Astrocyte (in vitro differentiated cells and primary cell): ENCODE results near the gene ZNF583. TPM values are rescaled to one million over a fixed set of nuclear protein-coding genes. Genes with fewer than 3 reads are reported as not detected.

Source experiments
- DNase-seq: peaks from one replicate; pipeline ENCODE4 v3.0.0-alpha.2; 2010; ENCODE audit warnings: low read depth
- FAIRE-seq: peaks from 2 replicates; lab custom pipeline; 2011; peaks lifted over from hg19 to GRCh38; lab: Jason Lieb, UNC
- H2AFZ ChIP-seq: 2 replicates; pipeline ENCODE4 v1.6.0; 2012; ENCODE audit warnings: low read depth, low read length, inconsistent platforms
- H3K27ac ChIP-seq: 2 replicates; pipeline ENCODE4 v1.5.1; 2011; ENCODE audit warnings: low read depth, low read length, inconsistent platforms
- H3K27me3 ChIP-seq: 2 replicates; pipeline ENCODE4 v1.6.0; 2011; ENCODE audit warnings: low read length, inconsistent platforms; ENCODE audit not compliant: insufficient read depth
- H3K36me3 ChIP-seq: 2 replicates; pipeline ENCODE4 v1.5.1; 2011; ENCODE audit warnings: low read length, inconsistent platforms; ENCODE audit not compliant: insufficient read depth
- H3K4me1 ChIP-seq: 2 replicates; pipeline ENCODE4 v1.5.1; 2011; ENCODE audit warnings: low read length, inconsistent platforms; ENCODE audit not compliant: insufficient read depth
- H3K4me2 ChIP-seq: 2 replicates; pipeline ENCODE4 v1.6.0; 2012; ENCODE audit warnings: low read length, inconsistent platforms
- H3K4me3 ChIP-seq: 2 replicates; pipeline ENCODE4 v1.5.1; 2011; ENCODE audit warnings: low read depth, mild to moderate bottlenecking, low read length, inconsistent platforms; ENCODE audit not compliant: insufficient read depth
- H3K79me2 ChIP-seq: 2 replicates; pipeline ENCODE4 v1.6.0; 2012; ENCODE audit warnings: mild to moderate bottlenecking, low read length, inconsistent platforms; ENCODE audit not compliant: insufficient read depth
- H3K9ac ChIP-seq: 2 replicates; pipeline ENCODE4 v1.6.0; 2012; ENCODE audit warnings: mild to moderate bottlenecking, low read length, inconsistent platforms
- H3K9me3 ChIP-seq: 2 replicates; pipeline ENCODE4 v1.5.1; 2012; ENCODE audit warnings: low read depth, mild to moderate bottlenecking, low read length, inconsistent platforms; ENCODE audit not compliant: insufficient read depth
- H4K20me1 ChIP-seq: 2 replicates; pipeline ENCODE4 v1.6.0; 2012; ENCODE audit warnings: low read length, inconsistent platforms; ENCODE audit not compliant: insufficient read depth
- H3K27ac Mint-ChIP-seq: one replicate; pipeline ENCODE4 v1.8.0; 2021; ENCODE audit warnings: mild to moderate bottlenecking, mixed read lengths; ENCODE audit not compliant: unreplicated experiment
- H3K27me3 Mint-ChIP-seq: one replicate; pipeline ENCODE4 v1.8.0; 2021; ENCODE audit warnings: low read depth, mixed read lengths; ENCODE audit not compliant: unreplicated experiment
- H3K36me3 Mint-ChIP-seq: one replicate; pipeline ENCODE4 v1.8.0; 2021; ENCODE audit warnings: low read depth, mixed read lengths; ENCODE audit not compliant: unreplicated experiment
- H3K4me1 Mint-ChIP-seq: one replicate; pipeline ENCODE4 v1.8.0; 2021; ENCODE audit warnings: low read depth, mixed read lengths; ENCODE audit not compliant: unreplicated experiment
- H3K4me3 Mint-ChIP-seq: one replicate; pipeline ENCODE4 v1.8.0; 2021; ENCODE audit warnings: mild to moderate bottlenecking, moderate library complexity, mixed read lengths; ENCODE audit not compliant: unreplicated experiment
- H3K9me3 Mint-ChIP-seq: one replicate; pipeline ENCODE4 v1.8.0; 2021; ENCODE audit warnings: mild to moderate bottlenecking, mixed read lengths; ENCODE audit not compliant: unreplicated experiment
- CTCF ChIP-seq: IDR thresholded peaks from 2 replicates; pipeline ENCODE4 v1.5.1; 2011; ENCODE audit warnings: low read depth, mild to moderate bottlenecking, inconsistent platforms, low read length, moderate library complexity; ENCODE audit not compliant: insufficient read depth
- EZH2 ChIP-seq: IDR thresholded peaks from 2 replicates; pipeline ENCODE4 v1.6.1; 2012; ENCODE audit warnings: mild to moderate bottlenecking, low read length, inconsistent platforms; ENCODE audit not compliant: insufficient read depth
- total RNA-seq: library from RNA; stranded (reverse); gene quantifications from 2 replicates; pipeline ENCODE4 v1.2.1, GENCODE V29; 2021

The ZNF583 gene
- total RNA-seq, 1 donor from 2014 or later: 8.1 TPM

GRCh38 chr19:56441206-56441792, 37.2 kb downstream of the ZNF583 start:
- Histone ChIP-seq H3K9me3 (peaks cover 32% of the 10 kb centered on the region), H3K36me3 (no peaks in the 10 kb centered on the region)
- no peak overlapping the region for H3K4me3 Mint-ChIP-seq

GRCh38 chr19:56474308-56474707, 70.2 kb downstream of the ZNF583 start:
- H3K4me1 ChIP-seq: no peaks in the 10 kb centered on the region
- no peak overlapping the region for H3K4me3 ChIP-seq
- FAIRE-seq (no peak), DNase-seq (no peak)
- Mint-ChIP-seq H3K27ac (no peak overlapping the region), H3K27me3 (no peaks in the 10 kb centered on the region), H3K4me3 (no peak overlapping the region), H3K4me1 (no peaks in the 10 kb centered on the region), H3K36me3 (no peaks in the 10 kb centered on the region), H3K9me3 (peaks cover 34% of the 10 kb centered on the region)
- no peak overlapping the region for H3K27ac ChIP-seq
- no peak overlapping the region for H3K4me2 ChIP-seq
- no peak for TF ChIP-seq CTCF
- no peak for TF ChIP-seq EZH2
- H3K9ac ChIP-seq: no peak overlapping the region
- H2AFZ ChIP-seq: no peak overlapping the region
- peaks cover 5% of the 10 kb centered on the region for H3K36me3 ChIP-seq
- peaks cover 33% of the 10 kb centered on the region for H3K79me2 ChIP-seq
- H4K20me1 ChIP-seq: no peaks in the 10 kb centered on the region
- peaks cover 18% of the 10 kb centered on the region for H3K9me3 ChIP-seq
- H3K27me3 ChIP-seq: no peaks in the 10 kb centered on the region

More at GRCh38 chr19:56441206-56441792, 37.2 kb downstream of the ZNF583 start:
- Histone ChIP-seq H3K27ac (no peak overlapping the region), H3K4me1 (no peaks in the 10 kb centered on the region), H4K20me1 (no peaks in the 10 kb centered on the region), H3K4me3 (no peak overlapping the region), H3K9ac (no peak overlapping the region), H2AFZ (no peak overlapping the region), H3K79me2 (no peaks in the 10 kb centered on the region), H3K4me2 (no peak overlapping the region), H3K27me3 (no peaks in the 10 kb centered on the region)
- Mint-ChIP-seq H3K4me1 (no peaks in the 10 kb centered on the region), H3K9me3 (peaks cover 39% of the 10 kb centered on the region), H3K27me3 (no peaks in the 10 kb centered on the region), H3K27ac (no peak overlapping the region), H3K36me3 (no peaks in the 10 kb centered on the region)
- FAIRE-seq (no peak), DNase-seq (no peak)
- no peak for TF ChIP-seq EZH2
- TF ChIP-seq CTCF: no peak

DNA sequence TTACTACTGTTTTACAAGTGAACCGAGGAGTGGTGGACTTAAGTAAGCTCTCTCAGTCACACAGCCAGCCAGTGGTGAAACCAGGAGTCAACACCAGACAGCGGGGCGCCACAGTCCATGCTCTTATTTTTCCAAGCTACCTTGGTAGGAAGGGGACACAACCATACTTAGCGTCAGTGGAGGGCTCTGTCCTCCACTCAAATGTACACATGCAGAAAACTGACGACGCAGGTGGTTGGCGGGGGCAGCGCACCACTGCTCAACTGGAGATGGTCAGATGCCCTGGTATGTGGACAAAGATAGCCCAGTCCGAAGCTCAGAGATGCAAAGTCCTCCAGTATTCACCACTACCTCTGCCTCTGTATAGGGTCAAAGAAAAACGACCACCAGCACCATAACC, 72.0 kb downstream of the ZNF583 start:
- H3K9me3 ChIP-seq: peaks cover 11% of the 10 kb centered on the region
- peaks cover 29% of the 10 kb centered on the region for H3K9me3 Mint-ChIP-seq

More for the DNA sequence above, 72.0 kb downstream of the ZNF583 start:
- Histone ChIP-seq H3K4me2 (peak overlapping the region; percentile 93), H3K4me1 (no peaks in the 10 kb centered on the region), H3K36me3 (no peaks in the 10 kb centered on the region), H2AFZ (no peak overlapping the region), H3K9ac (peak overlapping the region; percentile 87), H3K27me3 (no peaks in the 10 kb centered on the region), H4K20me1 (peaks cover 4% of the 10 kb centered on the region), H3K79me2 (peaks cover 49% of the 10 kb centered on the region), H3K4me3 (peak overlapping the region; percentile 92), H3K27ac (peak overlapping the region; percentile 87)
- no peaks in the 10 kb centered on the region for H3K27me3 Mint-ChIP-seq
- H3K4me3 Mint-ChIP-seq: no peak overlapping the region
- FAIRE-seq (no peak), DNase-seq (no peak)
- H3K4me1 Mint-ChIP-seq: no peaks in the 10 kb centered on the region
- no peaks in the 10 kb centered on the region for H3K36me3 Mint-ChIP-seq
- H3K27ac Mint-ChIP-seq: no peak overlapping the region
- TF ChIP-seq EZH2 (no peak), CTCF (no peak)
